K562 (cell line): Measurements from ENCODE around the gene THADA.

Experiments
- CTCF ChIP-seq, 3 experiments: IDR thresholded peaks in 2 of 3; conservative IDR thresholded peaks in 1 of 3; 2 replicates each; pipeline ENCODE4 v1.5.1; 2011 to 2012; ENCODE audit warnings: low read length in 3 of 3, mild to moderate bottlenecking in 3 of 3, control low read depth in 2 of 3, improper control_type of control experiment in 1 of 3, inconsistent platforms in 1 of 3, low read depth in 1 of 3, mixed read lengths in 1 of 3, moderate library complexity in 1 of 3; ENCODE audit not compliant: insufficient read depth in 2 of 3
- HEY1 ChIP-seq: fragments of 250-450 bp; sonication (Bioruptor Pico); IDR thresholded peaks from 2 replicates; pipeline ENCODE4 v1.5.0; 2020; ENCODE audit warnings: mild to moderate bottlenecking, moderate library complexity, borderline replicate concordance
- JUNB ChIP-seq: fragments of 450-650 bp; formaldehyde crosslinking; conservative IDR thresholded peaks from 2 replicates; pipeline ENCODE4 v1.4.0; 2020; ENCODE audit warnings: mild to moderate bottlenecking
- TFAM ChIP-seq: fragments of 250-450 bp; sonication (Bioruptor Pico); conservative IDR thresholded peaks from 2 replicates; pipeline ENCODE4 v1.5.0; 2021; ENCODE audit warnings: mild to moderate bottlenecking, moderate library complexity
- ZNF77 ChIP-seq: fragments of 250-450 bp; sonication (Bioruptor Pico); IDR thresholded peaks from 2 replicates; pipeline ENCODE4 v1.5.0; 2020

GRCh38 chr2:43305012-43305411 is 290.8 kb downstream of the THADA start:
- no peak for TF ChIP-seq ZNF77
- TF ChIP-seq JUNB: no peak
- TF ChIP-seq TFAM (CRISPR knock-in tag): no peak
- TF ChIP-seq CTCF (IDR thresholded peaks at IDR 0.05 in 2 of 3, conservative IDR thresholded peaks at IDR 0.05 in 1 of 3; ENCODE audit: insufficient read depth in 2 of 3, low read depth in 1 of 3, low read length in 3 of 3): no peak
- TF ChIP-seq HEY1 (CRISPR knock-in tag): no peak
